HFF-Myc (cell line): ENCODE measurements around the gene BRIP1.
A peak's percentile ranks its signal among the peaks of the same experiment; 100 is the strongest.

Experiments used
- DNase-seq: peaks from one replicate; pipeline ENCODE4 v3.0.0-alpha.2; 2011; ENCODE audit warnings: low read depth; ENCODE audit errors: extremely low read depth
- H3K4me3 ChIP-seq: replicated peaks from 2 replicates; pipeline ENCODE4 v1.5.1; 2011; ENCODE audit warnings: low read depth, mild to moderate bottlenecking, control low read depth, low read length
- TF ChIP-seq, protein P1 (sequence below): IDR thresholded peaks from 2 replicates; pipeline ENCODE4 v1.5.1; 2012; ENCODE audit warnings: mild to moderate bottlenecking, low read depth, low read length, control low read depth; ENCODE audit errors: missing control alignments

BRIP1 gene

DNA sequence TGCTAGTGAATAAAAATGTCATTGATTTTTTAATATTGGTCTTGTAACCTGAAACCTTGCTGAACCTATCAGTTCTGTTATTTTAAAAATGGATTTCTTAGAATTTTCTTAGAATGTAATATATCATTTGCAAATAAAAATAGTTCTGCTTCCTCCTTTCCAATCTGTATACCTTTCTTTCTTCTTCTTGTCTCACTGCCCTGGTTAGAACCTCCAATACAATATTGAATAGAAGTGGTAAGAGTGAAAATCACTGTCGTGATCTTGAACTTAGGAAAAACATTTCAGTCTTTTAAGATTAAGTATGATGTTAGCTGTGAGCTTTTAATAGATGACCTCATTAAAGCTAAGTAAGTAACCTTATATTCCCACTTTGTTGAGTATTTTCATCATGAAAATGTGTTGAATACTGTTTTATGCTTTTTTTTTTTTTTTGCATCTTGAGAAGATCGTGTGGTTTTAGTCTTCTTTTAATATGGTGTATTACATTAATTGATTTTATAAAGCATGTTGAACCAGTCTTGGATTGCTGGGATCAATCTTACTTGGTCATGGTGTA, 167.5 kb downstream of the BRIP1 start:
- TF ChIP-seq, protein P1, sequence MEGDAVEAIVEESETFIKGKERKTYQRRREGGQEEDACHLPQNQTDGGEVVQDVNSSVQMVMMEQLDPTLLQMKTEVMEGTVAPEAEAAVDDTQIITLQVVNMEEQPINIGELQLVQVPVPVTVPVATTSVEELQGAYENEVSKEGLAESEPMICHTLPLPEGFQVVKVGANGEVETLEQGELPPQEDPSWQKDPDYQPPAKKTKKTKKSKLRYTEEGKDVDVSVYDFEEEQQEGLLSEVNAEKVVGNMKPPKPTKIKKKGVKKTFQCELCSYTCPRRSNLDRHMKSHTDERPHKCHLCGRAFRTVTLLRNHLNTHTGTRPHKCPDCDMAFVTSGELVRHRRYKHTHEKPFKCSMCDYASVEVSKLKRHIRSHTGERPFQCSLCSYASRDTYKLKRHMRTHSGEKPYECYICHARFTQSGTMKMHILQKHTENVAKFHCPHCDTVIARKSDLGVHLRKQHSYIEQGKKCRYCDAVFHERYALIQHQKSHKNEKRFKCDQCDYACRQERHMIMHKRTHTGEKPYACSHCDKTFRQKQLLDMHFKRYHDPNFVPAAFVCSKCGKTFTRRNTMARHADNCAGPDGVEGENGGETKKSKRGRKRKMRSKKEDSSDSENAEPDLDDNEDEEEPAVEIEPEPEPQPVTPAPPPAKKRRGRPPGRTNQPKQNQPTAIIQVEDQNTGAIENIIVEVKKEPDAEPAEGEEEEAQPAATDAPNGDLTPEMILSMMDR = no peak
- no peak for DNase-seq
- H3K4me3 ChIP-seq = no peak overlapping the region

- TF ChIP-seq, protein P1 = no peak
- DNase-seq = no peak
- no peak overlapping the region for H3K4me3 ChIP-seq
Observed at GRCh38 chr17:61694095-61694494, 169.2 kb downstream of the BRIP1 start.

- peak; percentile 15 for DNase-seq
Observed at GRCh38 chr17:61689610-61690180, 173.6 kb downstream of the BRIP1 start.

GRCh38 chr17:61687769-61688168, 175.6 kb downstream of the BRIP1 start:
- TF ChIP-seq, protein P1 = no peak
- DNase-seq = no peak
- H3K4me3 ChIP-seq = no peak overlapping the region

More at GRCh38 chr17:61689610-61690180, 173.6 kb downstream of the BRIP1 start:
- no peak overlapping the region for H3K4me3 ChIP-seq
- TF ChIP-seq, protein P1 = no peak

- TF ChIP-seq, protein P1 = no peak
- no peak for DNase-seq
- H3K4me3 ChIP-seq = no peak overlapping the region
Observed at GRCh38 chr17:61686113-61686512, 177.2 kb downstream of the BRIP1 start.

DNA sequence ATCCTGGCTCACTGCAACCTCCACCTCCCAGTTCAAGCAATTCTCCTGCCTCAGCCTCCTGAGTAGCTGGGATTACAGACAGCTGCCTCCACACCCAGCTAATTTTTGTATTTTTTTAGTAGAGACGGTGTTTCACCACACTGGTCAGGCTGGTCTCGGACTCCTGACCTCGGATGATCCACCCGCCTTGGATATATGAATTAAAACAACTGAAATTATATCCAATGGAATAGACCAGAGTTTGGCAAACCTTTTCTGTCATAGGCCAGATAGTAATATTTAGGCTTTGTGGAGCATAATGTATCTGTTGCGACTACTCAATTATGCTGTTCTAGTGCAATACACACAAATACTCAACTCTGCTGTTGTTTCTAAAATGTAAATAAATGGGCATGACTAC, 178.5 kb downstream of the BRIP1 start:
- H3K4me3 ChIP-seq = no peak overlapping the region
- TF ChIP-seq, protein P1 = no peak
- no peak for DNase-seq

DNA sequence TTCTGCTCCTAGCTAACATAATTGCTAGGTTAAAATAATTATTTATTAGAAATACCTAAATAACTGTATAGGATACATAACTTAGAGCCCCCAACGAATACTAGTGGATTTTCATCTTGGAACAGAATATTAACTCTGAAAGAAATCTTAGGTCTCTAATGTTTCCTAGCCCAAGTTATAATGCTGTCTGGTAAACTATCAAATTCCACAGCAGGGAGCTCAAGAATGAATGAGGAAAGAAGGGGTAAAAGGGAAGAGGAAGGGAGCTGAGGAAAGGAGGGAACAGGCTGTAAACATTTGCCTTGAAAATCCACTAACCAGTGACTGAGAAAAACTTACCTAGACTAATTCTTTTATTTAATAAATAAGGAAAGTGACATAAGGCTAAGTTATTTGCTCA, 179.2 kb downstream of the BRIP1 start:
- TF ChIP-seq, protein P1 = no peak
- no peak for DNase-seq
- no peak overlapping the region for H3K4me3 ChIP-seq
